A549 (cell line): Measurements from ENCODE around the gene ERN1.

Source experiments
- CHD2 ChIP-seq: fragments of 150-350 bp; IDR thresholded peaks from 2 replicates; pipeline ENCODE4 v1.6.1; 2014; ENCODE audit warnings: low read length; ENCODE audit not compliant: partially characterized antibody
- EP300 ChIP-seq, 2 experiments: fragments of >200 bp; sonication (Bioruptor Twin); formaldehyde crosslinking; IDR thresholded peaks; 2 replicates in 1 of 2; 3 replicates in 1 of 2; pipeline ENCODE4 v1.6.1; 2016 to 2017
- ESRRA ChIP-seq: fragments of 150-350 bp; IDR thresholded peaks from 2 replicates; pipeline ENCODE4 v1.6.1; 2014; ENCODE audit warnings: mild to moderate bottlenecking, low read length, borderline replicate concordance
- MYC ChIP-seq: IDR thresholded peaks from 2 replicates; pipeline ENCODE4 v1.6.1; 2012; ENCODE audit warnings: mild to moderate bottlenecking, inconsistent platforms, low read length, improper control_type of control experiment, borderline replicate concordance
- POLR2A ChIP-seq: IDR thresholded peaks from 2 replicates; pipeline ENCODE4 v1.6.1; 2012; ENCODE audit warnings: mild to moderate bottlenecking, low read length
- TF ChIP-seq, protein P1 (sequence below): fragments of >200 bp; sonication (Bioruptor Twin); formaldehyde crosslinking; IDR thresholded peaks from 3 replicates; pipeline ENCODE4 v1.5.1; 2016

DNA sequence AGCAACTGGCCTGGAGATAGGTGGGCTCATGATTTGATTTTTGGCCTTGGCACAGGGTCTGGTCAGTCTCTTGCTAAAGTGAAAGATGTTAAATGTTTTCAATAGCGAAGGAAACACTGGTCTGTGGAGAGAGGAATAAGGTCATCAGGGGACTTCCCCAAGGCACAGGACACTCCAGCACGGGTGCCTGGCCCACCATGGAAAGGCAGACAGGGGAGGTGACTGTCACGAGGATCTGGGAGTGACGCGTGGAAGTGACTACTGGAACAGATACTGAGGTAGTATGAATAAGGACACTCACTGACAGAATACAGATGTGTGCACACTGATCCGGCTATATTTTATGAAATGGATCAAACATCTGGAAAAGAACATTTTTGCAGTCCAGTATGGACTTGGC is 92.8 kb downstream of the ERN1 start:
- no peak for TF ChIP-seq MYC
- no peak for TF ChIP-seq CHD2
- TF ChIP-seq, protein P1, sequence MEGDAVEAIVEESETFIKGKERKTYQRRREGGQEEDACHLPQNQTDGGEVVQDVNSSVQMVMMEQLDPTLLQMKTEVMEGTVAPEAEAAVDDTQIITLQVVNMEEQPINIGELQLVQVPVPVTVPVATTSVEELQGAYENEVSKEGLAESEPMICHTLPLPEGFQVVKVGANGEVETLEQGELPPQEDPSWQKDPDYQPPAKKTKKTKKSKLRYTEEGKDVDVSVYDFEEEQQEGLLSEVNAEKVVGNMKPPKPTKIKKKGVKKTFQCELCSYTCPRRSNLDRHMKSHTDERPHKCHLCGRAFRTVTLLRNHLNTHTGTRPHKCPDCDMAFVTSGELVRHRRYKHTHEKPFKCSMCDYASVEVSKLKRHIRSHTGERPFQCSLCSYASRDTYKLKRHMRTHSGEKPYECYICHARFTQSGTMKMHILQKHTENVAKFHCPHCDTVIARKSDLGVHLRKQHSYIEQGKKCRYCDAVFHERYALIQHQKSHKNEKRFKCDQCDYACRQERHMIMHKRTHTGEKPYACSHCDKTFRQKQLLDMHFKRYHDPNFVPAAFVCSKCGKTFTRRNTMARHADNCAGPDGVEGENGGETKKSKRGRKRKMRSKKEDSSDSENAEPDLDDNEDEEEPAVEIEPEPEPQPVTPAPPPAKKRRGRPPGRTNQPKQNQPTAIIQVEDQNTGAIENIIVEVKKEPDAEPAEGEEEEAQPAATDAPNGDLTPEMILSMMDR = no peak
- no peak for TF ChIP-seq EP300 (IDR thresholded peaks at IDR 0.05)
- no peak for TF ChIP-seq ESRRA
- TF ChIP-seq POLR2A = no peak
